Brain microvascular endothelial cell (primary cell): ENCODE measurements around the gene TNS3.
"Not testable (repeated sequence)": the region's sequence is repeated elsewhere in the genome, so short reads cannot be mapped to it uniquely, and the experiment has no call there.

ENCODE experiments used
- DNase-seq: peaks from one replicate; pipeline ENCODE4 v3.0.0-alpha.2; 2020
- H3K27ac ChIP-seq: fragments of 250-450 bp; sonication (Bioruptor Pico); 2 replicates; pipeline ENCODE4 v1.5.1; 2020; ENCODE audit warnings: mild to moderate bottlenecking, moderate library complexity
- H3K27me3 ChIP-seq: fragments of 250-450 bp; sonication (Bioruptor Pico); replicated peaks from 2 replicates; pipeline ENCODE4 v1.5.1; 2020; ENCODE audit warnings: mild to moderate bottlenecking
- H3K36me3 ChIP-seq: fragments of 250-450 bp; sonication (Bioruptor Pico); replicated peaks from 2 replicates; pipeline ENCODE4 v1.5.1; 2020; ENCODE audit warnings: mild to moderate bottlenecking
- H3K4me3 ChIP-seq: 2 replicates; pipeline ENCODE4 v1.5.1; 2011; ENCODE audit warnings: low read depth, mild to moderate bottlenecking, control low read depth, low read length, moderate library complexity
- CTCF ChIP-seq: IDR thresholded peaks from 2 replicates; pipeline ENCODE4 v1.5.1; 2011; ENCODE audit warnings: low read depth, mild to moderate bottlenecking, moderate library complexity, low read length, control low read depth, inconsistent platforms; ENCODE audit errors: missing control alignments
- in situ Hi-C: cut with HindIII; loops from 2 replicates; pipeline ENCODE4 v1.10.0; 2017; ENCODE audit warnings: low sequenced_read_pairs, low pct_ligation_motif_present

Gene TNS3

GRCh38 chr7:47265621-47266020 is 316.3 kb downstream of the TNS3 start:
- TF ChIP-seq CTCF: no peak
- DNase-seq: no peak
- Histone ChIP-seq H3K27ac (no peak overlapping the region), H3K4me3 (no peak overlapping the region), H3K36me3 (no peaks in the 10 kb centered on the region), H3K27me3 (no peaks in the 10 kb centered on the region)
- in situ Hi-C loops: no loop called here

GRCh38 chr7:47264021-47264651 is 317.8 kb downstream of the TNS3 start:
- DNase-seq: no peak
- Histone ChIP-seq H3K36me3 (no peaks in the 10 kb centered on the region), H3K27me3 (no peaks in the 10 kb centered on the region), H3K4me3 (no peak overlapping the region), H3K27ac (no peak overlapping the region)
- TF ChIP-seq CTCF: no peak
- in situ Hi-C loops: no loop called here

- H3K4me3 ChIP-seq: no peak overlapping the region
- DNase-seq: no peak
- in situ Hi-C loops: no loop called here
- TF ChIP-seq CTCF: no peak
- H3K27me3 ChIP-seq: no peaks in the 10 kb centered on the region
- H3K36me3 ChIP-seq: no peaks in the 10 kb centered on the region
- no peak overlapping the region for H3K27ac ChIP-seq
Observed at GRCh38 chr7:47262881-47263280, 319.0 kb downstream of the TNS3 start.

GRCh38 chr7:47262160-47262559 is 319.8 kb downstream of the TNS3 start:
- H3K27me3 ChIP-seq, H3K36me3 ChIP-seq, DNase-seq, H3K27ac ChIP-seq, in situ Hi-C loops, H3K4me3 ChIP-seq: not testable (repeated sequence)

GRCh38 chr7:47260270-47260669 is 321.6 kb downstream of the TNS3 start:
- no peaks in the 10 kb centered on the region for H3K27me3 ChIP-seq
- H3K36me3 ChIP-seq: no peaks in the 10 kb centered on the region
- in situ Hi-C loops: no loop called here
- no peak for DNase-seq
- no peak for TF ChIP-seq CTCF
- H3K27ac ChIP-seq: no peak overlapping the region
- H3K4me3 ChIP-seq: no peak overlapping the region

GRCh38 chr7:47259682-47260081 is 322.2 kb downstream of the TNS3 start:
- Histone ChIP-seq H3K36me3 (no peaks in the 10 kb centered on the region), H3K27me3 (no peaks in the 10 kb centered on the region), H3K4me3 (no peak overlapping the region), H3K27ac (no peak overlapping the region)
- in situ Hi-C loops: no loop called here
- no peak for TF ChIP-seq CTCF
- no peak for DNase-seq
